Measurements from ENCODE around the gene MTA3.

Gene MTA3

DNA sequence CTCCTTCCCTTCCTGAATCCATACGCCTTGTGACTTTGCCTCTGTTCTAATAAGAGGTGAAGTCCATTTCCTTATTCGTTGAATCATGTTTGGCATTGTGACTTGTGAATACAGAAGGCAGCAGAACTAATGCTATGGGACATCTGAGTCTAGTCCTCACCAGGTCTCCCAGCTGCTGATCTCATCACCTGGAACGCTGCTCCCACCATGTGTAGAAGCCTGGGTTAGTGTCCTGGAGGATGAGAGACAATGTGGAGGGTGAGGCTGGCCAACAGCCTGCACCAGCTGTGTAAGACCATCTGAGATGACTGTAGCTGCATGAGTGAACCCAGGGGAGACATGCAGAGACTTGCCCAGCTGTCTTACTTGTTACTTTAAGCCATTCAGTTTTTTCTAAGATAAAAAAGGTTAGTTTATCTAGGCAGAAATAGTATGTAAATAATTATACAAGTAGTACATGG lies 227.4 kb downstream of the MTA3 start:
- Histone ChIP-seq H3K36me3 (ENCODE audit: insufficient read depth) (no peaks in the 10 kb centered on the region), H4K20me1 (ENCODE audit: insufficient read depth) (no peaks in the 10 kb centered on the region), H3K79me2 (ENCODE audit: insufficient read depth, low read depth) (no peaks in the 10 kb centered on the region), H3K27ac (no peak overlapping the region), H3K9ac (no peak overlapping the region), H3K27me3 (ENCODE audit: insufficient read depth, low read depth) (no peaks in the 10 kb centered on the region), H3K4me2 (no peak overlapping the region), H3K4me3 (IDR thresholded peaks at IDR 0.05; ENCODE audit: insufficient read depth, low read depth, low read length) (no peak overlapping the region), H3K4me1 (ENCODE audit: low read depth, poor library complexity, severe bottlenecking) (no peaks in the 10 kb centered on the region), H2AFZ (ENCODE audit: low read depth) (no peak overlapping the region)
- TF ChIP-seq, protein P1, sequence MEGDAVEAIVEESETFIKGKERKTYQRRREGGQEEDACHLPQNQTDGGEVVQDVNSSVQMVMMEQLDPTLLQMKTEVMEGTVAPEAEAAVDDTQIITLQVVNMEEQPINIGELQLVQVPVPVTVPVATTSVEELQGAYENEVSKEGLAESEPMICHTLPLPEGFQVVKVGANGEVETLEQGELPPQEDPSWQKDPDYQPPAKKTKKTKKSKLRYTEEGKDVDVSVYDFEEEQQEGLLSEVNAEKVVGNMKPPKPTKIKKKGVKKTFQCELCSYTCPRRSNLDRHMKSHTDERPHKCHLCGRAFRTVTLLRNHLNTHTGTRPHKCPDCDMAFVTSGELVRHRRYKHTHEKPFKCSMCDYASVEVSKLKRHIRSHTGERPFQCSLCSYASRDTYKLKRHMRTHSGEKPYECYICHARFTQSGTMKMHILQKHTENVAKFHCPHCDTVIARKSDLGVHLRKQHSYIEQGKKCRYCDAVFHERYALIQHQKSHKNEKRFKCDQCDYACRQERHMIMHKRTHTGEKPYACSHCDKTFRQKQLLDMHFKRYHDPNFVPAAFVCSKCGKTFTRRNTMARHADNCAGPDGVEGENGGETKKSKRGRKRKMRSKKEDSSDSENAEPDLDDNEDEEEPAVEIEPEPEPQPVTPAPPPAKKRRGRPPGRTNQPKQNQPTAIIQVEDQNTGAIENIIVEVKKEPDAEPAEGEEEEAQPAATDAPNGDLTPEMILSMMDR (conservative IDR thresholded peaks at IDR 0.05; ENCODE audit: low read depth, low read length), result no peak

DNA sequence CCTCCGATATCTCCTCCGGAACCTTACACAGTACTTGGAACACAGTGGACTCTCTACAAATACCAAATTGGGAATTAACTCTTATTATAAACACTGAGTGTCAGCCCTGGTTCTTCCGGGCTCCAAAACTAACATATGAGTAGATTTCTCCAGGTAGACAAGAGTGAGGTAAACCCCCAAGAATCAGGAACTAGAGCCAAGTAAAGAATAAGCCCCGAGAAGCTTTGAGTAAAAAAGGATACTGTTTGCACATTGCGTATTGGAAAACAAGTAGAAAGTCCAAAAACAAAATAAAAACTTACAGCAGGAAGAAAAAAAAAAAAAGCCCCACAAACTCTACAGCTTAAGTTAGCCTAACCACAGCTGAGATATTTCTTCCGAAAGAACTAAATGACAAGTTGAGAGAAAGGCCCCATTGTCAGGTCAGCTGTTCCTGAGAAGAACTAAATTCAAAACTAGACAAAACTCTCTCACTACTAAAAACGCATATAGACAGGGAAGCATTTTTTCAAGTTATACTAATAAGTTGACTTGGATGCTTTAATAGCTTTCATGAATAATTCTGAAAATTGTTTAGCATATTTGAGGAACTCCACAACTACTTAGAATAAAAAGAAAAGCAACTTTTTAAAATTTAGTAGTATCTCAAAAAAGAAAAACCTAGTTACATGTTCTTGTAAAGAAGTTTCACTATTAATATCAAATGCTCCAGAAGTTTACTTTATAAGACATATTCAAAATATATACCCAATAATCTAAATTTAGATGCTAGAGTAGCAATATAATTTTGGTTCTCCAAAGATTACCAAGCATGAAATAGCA lies 228.2 kb downstream of the MTA3 start:
- no peak overlapping the region for H2AFZ ChIP-seq (ENCODE audit: low read depth)
- no peaks in the 10 kb centered on the region for H3K27me3 ChIP-seq (ENCODE audit: insufficient read depth, low read depth)
- H3K27ac ChIP-seq, result no peak overlapping the region
- no peak overlapping the region for H3K9ac ChIP-seq
- no peaks in the 10 kb centered on the region for H3K36me3 ChIP-seq (ENCODE audit: insufficient read depth)
- no peak overlapping the region for H3K4me3 ChIP-seq (IDR thresholded peaks at IDR 0.05; ENCODE audit: insufficient read depth, low read depth, low read length)
- H3K4me2 ChIP-seq, result no peak overlapping the region
- no peaks in the 10 kb centered on the region for H3K79me2 ChIP-seq (ENCODE audit: insufficient read depth, low read depth)
- H4K20me1 ChIP-seq (ENCODE audit: insufficient read depth), result no peaks in the 10 kb centered on the region
- H3K4me1 ChIP-seq (ENCODE audit: low read depth, poor library complexity, severe bottlenecking), result no peaks in the 10 kb centered on the region
- TF ChIP-seq, protein P1 (conservative IDR thresholded peaks at IDR 0.05; ENCODE audit: low read depth, low read length), result no peak

DNA sequence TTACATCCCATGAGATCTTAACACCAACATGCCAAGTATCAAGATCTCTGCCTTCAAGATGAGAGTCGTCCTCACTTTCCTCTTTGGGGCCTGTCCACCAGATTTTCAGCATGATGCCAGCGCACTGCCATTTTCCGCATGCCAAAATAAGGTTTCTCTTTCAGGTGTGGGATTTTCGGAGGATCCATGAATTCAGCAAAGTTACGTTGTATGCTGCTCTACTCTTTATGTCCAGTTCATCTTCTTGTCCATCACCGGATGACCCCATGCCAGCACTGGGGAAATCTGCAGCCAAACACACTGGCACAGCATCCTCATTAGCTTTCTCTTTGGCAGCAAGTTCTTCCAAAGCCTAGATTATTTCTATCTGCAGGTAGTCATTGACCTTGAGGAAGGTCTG lies 228.8 kb downstream of the MTA3 start:
- H3K4me2 ChIP-seq, result no peak overlapping the region
- H3K36me3 ChIP-seq (ENCODE audit: insufficient read depth), result no peaks in the 10 kb centered on the region
- no peaks in the 10 kb centered on the region for H3K79me2 ChIP-seq (ENCODE audit: insufficient read depth, low read depth)
- no peak overlapping the region for H2AFZ ChIP-seq (ENCODE audit: low read depth)
- H3K4me1 ChIP-seq (ENCODE audit: low read depth, poor library complexity, severe bottlenecking), result no peaks in the 10 kb centered on the region
- TF ChIP-seq, protein P1 (conservative IDR thresholded peaks at IDR 0.05; ENCODE audit: low read depth, low read length), result no peak
- no peaks in the 10 kb centered on the region for H3K27me3 ChIP-seq (ENCODE audit: insufficient read depth, low read depth)
- H3K9ac ChIP-seq, result no peak overlapping the region
- no peak overlapping the region for H3K27ac ChIP-seq
- no peaks in the 10 kb centered on the region for H4K20me1 ChIP-seq (ENCODE audit: insufficient read depth)
- H3K4me3 ChIP-seq (IDR thresholded peaks at IDR 0.05; ENCODE audit: insufficient read depth, low read depth, low read length), result no peak overlapping the region

DNA sequence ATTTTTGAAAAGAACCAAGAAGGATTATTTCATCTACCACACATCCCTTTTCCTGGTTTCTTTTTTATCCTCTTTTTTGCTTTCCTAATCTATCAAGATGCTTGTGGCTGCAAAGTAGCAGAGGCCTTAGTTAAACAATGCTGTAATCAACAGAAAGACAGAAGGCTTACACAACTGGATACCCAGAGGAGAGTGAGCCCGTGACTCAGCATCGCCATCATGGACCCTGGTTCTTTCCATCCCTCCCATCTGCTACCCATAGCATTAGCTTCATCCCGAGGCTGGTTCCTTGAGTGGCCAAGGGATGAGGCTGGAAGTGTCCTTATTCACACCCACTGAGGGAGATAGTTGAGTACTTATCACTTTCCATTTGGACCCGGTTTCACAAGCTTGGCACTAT lies 231.4 kb downstream of the MTA3 start:
- no peak overlapping the region for H2AFZ ChIP-seq (ENCODE audit: low read depth)
- no peak overlapping the region for H3K9ac ChIP-seq
- H3K27ac ChIP-seq, result no peak overlapping the region
- H3K4me1 ChIP-seq (ENCODE audit: low read depth, poor library complexity, severe bottlenecking), result no peaks in the 10 kb centered on the region
- no peak overlapping the region for H3K4me3 ChIP-seq (IDR thresholded peaks at IDR 0.05; ENCODE audit: insufficient read depth, low read depth, low read length)
- H3K36me3 ChIP-seq (ENCODE audit: insufficient read depth), result no peaks in the 10 kb centered on the region
- H3K27me3 ChIP-seq (ENCODE audit: insufficient read depth, low read depth), result no peaks in the 10 kb centered on the region
- H3K79me2 ChIP-seq (ENCODE audit: insufficient read depth, low read depth), result no peaks in the 10 kb centered on the region
- no peak overlapping the region for H3K4me2 ChIP-seq
- TF ChIP-seq, protein P1 (conservative IDR thresholded peaks at IDR 0.05; ENCODE audit: low read depth, low read length), result no peak
- H4K20me1 ChIP-seq (ENCODE audit: insufficient read depth), result no peaks in the 10 kb centered on the region
